ENCODE results near the gene PXDC1.

GRCh38 chr6:3765415-3765814, 13.9 kb upstream of the PXDC1 start:
- no peak for TF ChIP-seq CTCF (conservative IDR thresholded peaks at IDR 0.05)
- no peak for TF ChIP-seq EZH2 (IDR thresholded peaks at IDR 0.05; ENCODE audit: low read depth)
